ENCODE measurements around the gene MYRIP.
"Not testable (repeated sequence)": the region's sequence is repeated elsewhere in the genome, so short reads cannot be mapped to it uniquely, and the experiment has no call there.

Gene MYRIP

GRCh38 chr3:39806820-39807219 lies 2.6 kb upstream of the MYRIP start:
- no peak for DNase-seq (ENCODE audit: low read depth in 2 of 2)

DNA sequence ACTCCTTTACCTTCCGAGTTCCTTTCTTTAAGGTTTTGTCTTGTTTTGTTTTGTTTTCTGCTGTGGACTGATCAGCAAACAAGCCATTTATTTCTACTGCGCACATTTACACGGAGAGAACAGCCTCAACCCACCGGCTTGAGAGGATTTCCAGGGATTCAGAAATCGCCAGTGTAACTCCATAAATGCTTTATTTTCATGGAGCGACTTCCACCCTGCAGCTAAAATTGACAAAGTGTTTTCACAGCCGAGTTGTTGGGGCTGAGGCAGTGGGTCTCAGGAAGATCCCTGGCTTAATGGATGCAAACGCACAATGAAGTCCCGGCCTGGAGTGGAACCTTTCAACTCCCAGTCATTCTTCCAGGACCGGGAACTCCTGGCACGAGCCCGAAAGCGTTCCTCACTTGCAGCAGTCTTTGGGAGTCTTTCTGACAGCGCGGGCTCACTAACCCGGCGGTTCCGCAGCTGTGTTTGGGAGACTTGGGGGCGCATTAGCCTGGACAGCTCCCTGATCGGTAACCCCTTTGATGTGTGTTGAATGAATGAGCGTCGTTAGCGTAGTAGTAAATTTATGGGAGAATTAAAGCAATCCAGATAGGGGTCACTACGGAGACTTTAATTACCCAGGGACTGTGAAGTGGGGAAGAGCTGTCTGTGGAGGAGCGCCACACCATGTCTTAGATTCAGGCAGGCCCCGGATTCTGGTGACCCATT lies 785 bp upstream of the MYRIP start:
- no peak for DNase-seq (ENCODE audit: low read depth in 2 of 2)

GRCh38 chr3:39809995-39810595 lies 686 bp downstream of the MYRIP start:
- no peak for DNase-seq (ENCODE audit: low read depth in 2 of 2)

GRCh38 chr3:39810647-39811161 lies 1.3 kb downstream of the MYRIP start:
- no peak for DNase-seq (ENCODE audit: low read depth in 2 of 2)

DNA sequence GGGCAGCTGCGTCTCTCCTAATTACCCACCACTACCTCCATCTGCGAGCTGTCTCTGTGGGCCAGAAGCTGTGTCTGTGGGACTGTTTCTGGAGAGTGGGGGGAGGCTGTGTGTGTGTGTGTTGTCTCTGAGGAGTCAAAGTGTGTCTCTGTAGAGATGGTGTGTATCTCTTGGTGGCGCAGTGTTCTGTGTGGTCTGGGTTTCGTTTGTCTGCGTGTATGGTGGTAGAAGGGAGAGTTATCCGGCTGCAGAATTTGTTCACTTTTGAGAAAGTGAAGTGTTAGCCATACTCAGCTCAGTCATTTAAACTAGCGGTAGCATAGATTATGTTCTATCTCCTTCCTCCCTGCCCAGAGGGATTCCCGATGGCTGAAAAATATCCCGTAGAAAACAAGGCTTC lies 2.2 kb downstream of the MYRIP start:
- DNase-seq (ENCODE audit: low read depth in 2 of 2) = no peak

DNA sequence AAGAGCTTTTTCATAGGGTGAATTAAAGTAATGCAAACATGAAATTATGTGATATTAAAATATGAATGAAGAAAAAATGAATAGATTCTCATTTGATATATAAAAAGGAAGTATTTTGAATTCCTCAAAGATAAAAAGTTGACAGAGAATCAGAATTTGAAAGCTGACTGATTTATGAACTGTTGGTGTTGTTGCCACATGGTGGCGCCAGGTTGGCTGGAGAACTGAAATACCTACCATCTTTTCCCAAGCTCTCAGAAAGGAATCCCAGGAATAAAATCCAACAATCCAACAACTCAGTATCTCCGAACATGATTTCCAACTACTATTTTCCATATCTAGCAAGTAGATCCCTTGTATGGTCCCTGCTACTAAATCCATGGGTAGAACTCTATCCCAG lies 3.1 kb downstream of the MYRIP start:
- no peak for DNase-seq (ENCODE audit: low read depth in 2 of 2)

- DNase-seq (ENCODE audit: low read depth in 2 of 2) = no peak
These were observed 4.6 kb downstream of the MYRIP start for GRCh38 chr3:39814007-39814406.

DNA sequence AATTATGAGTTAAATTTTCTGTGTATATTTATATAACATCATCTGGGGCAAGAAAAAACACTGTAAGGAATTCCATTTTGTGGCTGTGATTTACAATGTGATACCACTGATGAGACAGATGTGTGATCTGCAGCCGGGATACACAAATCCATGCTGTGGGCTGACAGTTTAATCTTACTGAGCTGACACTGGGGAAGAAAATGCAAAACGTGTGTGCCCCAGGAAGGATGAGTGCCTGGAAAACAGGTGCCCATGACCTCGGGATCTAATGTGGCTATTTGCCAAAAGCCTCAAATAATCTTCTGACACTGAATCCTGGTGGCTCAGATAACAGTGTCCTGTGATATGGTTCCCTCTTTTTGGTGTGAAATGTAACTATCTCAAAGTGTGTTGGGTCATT lies 10.5 kb downstream of the MYRIP start:
- no peak for DNase-seq (ENCODE audit: low read depth in 2 of 2)

DNA sequence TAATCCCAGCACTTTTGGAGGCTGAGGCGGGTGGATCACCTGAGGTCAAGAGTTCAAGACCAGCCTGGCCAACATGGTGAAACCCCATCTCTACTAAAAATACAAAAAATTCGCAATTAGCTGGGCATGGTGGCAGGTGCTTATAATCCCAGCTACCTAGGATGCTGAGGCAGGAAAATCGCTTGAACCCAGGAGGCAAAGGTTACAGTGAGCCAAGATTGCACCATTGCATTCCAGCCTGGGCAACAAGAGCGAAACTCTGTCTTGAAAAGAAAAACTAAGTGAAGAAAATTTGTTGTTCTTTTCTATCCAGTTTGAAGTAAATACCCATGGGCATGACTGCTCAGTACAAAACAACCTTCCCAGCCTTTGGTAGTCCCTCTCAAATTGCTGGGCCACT lies 24.4 kb downstream of the MYRIP start:
- not testable (repeated sequence) for DNase-seq (ENCODE audit: low read depth in 2 of 2)

DNA sequence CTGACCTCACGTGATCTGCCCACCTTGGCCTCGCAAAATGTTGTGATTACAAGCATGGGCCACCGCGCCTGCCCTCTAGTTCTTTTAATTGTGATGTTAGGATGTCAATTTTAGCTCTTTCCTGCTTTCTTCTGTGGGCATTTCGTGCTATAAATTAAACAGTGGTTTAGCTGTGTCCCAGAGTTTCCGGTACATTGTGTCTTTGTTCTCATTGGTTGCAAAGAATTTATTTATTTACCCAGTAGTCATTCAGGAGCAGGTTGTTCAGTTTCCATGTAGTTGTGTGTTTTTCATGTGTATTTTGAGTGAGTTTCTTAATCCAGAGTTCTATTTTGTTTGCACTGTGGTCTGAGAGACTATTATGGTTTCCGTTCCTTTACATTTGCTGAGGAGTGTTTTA lies 30.1 kb downstream of the MYRIP start:
- DNase-seq (ENCODE audit: low read depth in 2 of 2) = no peak

DNA sequence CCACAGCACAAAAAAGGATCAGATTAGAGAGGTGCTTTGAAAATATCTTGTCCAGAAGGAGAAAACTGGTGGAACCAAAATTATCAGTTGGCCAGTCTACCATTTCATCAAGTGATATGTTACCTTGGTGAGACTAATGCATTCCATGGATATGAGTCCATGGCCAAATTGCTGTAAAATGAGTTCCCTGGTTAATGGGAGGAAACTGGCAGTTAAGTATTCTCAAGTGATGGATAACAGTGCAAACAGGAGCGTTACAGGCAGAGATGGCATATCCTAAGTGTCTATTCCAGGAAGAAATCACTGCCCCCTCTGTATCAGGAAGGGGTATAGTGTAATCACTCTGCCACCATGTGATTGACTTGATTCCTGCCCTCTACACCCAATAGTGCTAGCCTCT lies 34.0 kb downstream of the MYRIP start:
- DNase-seq (ENCODE audit: low read depth in 2 of 2) = no peak

GRCh38 chr3:39848365-39848764 lies 39.0 kb downstream of the MYRIP start:
- DNase-seq (ENCODE audit: low read depth in 2 of 2) = no peak

DNA sequence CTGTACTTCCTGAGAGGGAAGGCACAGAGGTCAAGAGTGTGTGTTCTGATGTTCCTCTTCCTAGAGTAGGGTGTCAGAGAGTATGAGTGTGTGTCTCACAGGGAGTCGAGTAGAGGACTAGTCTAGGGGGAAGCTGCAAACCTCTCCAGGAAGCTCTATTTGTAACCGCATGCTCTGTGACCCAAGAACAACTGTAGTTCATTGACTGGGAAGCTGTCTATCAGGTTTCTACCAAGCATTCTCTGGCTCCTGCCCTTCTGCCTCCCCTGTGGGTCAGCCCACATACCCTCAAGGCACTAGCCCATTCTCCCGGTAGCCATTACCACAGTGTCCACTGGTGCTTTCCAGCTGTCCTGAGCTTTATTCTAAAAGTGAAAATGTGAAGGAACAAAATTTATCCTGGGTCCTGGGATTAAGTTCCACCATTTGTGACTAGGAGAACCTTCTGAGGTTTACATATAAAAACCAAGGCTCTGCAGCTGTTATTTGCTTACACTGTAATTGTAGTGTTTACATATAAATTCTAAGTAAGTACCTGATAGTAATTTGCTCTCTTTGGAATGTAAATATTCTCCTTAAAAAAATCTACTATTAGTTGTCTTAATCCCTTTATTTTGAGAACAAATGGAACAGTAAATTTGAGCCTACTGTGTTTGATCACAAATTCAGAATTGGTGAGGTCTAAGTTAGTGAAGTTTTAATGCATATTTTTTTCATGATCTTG lies 40.7 kb downstream of the MYRIP start:
- DNase-seq (ENCODE audit: low read depth in 2 of 2) = no peak

DNA sequence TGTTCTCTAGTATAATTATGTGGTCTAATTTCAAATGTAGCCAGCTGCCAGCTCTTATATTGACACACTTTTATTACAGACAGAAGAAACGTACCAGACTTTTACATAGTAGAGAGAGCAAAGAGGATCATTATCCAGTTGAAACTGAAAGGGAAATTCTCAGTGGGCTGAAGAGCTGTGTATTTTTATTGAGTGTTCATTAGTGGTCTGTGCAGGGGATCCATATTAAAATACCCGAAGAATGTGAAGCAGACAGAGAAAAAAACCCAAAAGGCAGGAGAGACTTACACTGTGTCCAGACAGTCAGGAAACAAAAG lies 41.3 kb downstream of the MYRIP start:
- DNase-seq (ENCODE audit: low read depth in 2 of 2) = no peak

- no peak for DNase-seq (ENCODE audit: low read depth in 2 of 2)
These were observed 46.1 kb downstream of the MYRIP start for GRCh38 chr3:39855517-39855916.

GRCh38 chr3:39869890-39870289 lies 60.5 kb downstream of the MYRIP start:
- DNase-seq (ENCODE audit: low read depth in 2 of 2) = no peak

DNA sequence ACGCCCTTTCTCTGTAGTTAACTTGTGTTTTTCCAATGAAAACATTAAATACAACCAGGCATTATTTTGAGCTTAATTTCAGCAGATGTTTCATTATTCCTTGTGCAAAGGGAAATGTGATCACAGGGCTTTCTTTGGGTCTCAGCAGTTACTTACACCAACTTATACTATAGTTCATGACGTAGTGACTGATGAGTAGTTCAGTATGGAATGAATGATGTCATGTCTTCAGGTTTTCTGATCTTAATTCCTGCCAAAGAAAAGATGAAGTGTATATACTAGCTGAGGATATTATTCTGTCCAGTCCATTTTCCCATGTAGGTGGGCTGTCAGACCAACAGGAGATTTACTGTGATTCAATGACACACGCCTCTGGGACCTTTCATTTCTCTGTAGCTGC lies 61.3 kb downstream of the MYRIP start:
- no peak for DNase-seq (ENCODE audit: low read depth in 2 of 2)

DNA sequence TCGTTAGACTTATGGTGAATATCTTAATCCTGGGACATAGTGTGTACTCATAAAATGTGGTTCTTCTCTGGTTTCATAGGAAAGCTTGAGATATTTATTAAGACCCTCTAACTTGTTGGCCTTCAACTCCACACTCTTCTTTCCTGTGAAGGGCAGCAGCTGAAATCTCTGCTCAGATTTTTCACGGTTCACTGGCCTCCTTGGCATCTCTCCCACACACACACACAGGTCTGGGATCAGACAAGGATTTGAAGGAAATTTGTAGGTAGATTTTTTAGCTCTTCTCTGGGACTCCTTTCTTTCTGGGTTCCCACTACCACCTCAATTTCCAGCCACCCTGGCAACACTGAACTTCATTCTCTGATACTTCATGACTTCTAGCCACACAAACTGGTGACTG lies 70.2 kb downstream of the MYRIP start:
- DNase-seq (ENCODE audit: low read depth in 2 of 2) = no peak

- no peak for DNase-seq (ENCODE audit: low read depth in 2 of 2)
These were observed 72.7 kb downstream of the MYRIP start for GRCh38 chr3:39882111-39882510.

GRCh38 chr3:39892068-39892467 lies 82.7 kb downstream of the MYRIP start:
- DNase-seq (ENCODE audit: low read depth in 2 of 2) = no peak

DNA sequence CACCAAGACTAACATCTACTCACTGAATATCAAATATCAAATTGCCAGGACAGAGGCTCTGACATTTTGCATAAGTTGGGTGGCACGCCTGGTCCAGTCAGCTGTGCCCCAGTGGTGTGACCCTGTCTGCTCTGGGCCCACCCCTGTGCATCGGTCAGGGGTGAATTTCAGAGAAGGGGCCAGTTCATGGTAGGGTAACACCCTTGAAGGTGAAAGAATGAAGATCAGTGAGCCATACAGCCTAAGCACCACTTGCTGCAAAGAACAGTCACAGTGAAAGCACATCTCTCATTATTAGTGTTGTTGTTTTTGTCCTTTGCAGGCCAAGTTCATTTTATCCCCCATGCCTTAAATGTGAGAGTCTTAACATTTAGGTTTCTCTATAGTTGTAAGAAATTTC lies 86.8 kb downstream of the MYRIP start:
- DNase-seq (ENCODE audit: low read depth in 2 of 2) = no peak

DNA sequence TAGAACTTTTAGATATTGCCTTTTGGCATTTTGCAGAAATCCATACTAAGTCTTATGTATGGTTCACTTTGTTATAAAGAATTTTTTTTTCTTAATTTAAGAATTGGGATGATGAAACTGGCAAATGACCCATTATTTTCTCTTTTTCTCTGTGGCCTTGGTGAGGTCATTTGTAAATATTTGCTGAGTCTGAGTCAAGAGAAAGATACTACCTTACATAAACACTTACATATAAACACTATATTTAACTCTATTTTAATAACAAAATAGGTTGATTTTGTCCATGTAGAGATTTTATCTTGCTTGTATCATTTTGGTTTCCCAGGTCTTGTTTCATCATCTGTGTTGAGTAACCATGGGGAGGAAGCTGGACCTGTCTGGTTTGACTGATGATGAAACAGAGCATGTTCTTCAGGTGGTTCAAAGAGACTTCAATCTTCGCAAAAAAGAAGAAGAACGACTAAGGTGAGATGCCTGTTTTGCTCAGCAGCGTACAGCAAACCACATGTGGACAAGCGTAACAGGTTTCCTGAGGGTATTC lies 91.1 kb downstream of the MYRIP start:
- DNase-seq (ENCODE audit: low read depth in 2 of 2) = no peak

- no peak for DNase-seq (ENCODE audit: low read depth in 2 of 2)
These were observed 93.8 kb downstream of the MYRIP start for GRCh38 chr3:39903253-39903652.
